Thymus (tissue), 14 donors: ENCODE results near the gene COA5. TPM values are rescaled to one million over a fixed set of nuclear protein-coding genes. Genes with fewer than 3 reads are reported as not detected.
A peak's percentile ranks its signal among the peaks of the same experiment; 100 is the strongest.

Experiments
- DNase-seq, 9 donors: peaks; one replicate each; pipeline ENCODE4 v3.0.0-alpha.2; 2013; ENCODE audit warnings: low spot score in 9 of 9, low read depth in 6 of 9, missing footprints in 1 of 9
- H3K27ac ChIP-seq, 2 donors: one replicate each; pipeline ENCODE4 v1.5.1; 2013; ENCODE audit warnings: control low read depth in 1 of 2, low read depth in 1 of 2, low read length in 1 of 2, mild to moderate bottlenecking in 1 of 2, moderate library complexity in 1 of 2
- H3K27me3 ChIP-seq, 2 donors: one replicate each; pipeline ENCODE4 v1.5.1; 2013; ENCODE audit warnings: low read length in 1 of 2; ENCODE audit not compliant: control insufficient read depth in 2 of 2, insufficient read depth in 1 of 2
- H3K36me3 ChIP-seq, 2 donors: one replicate each; pipeline ENCODE4 v1.5.1; 2013; ENCODE audit warnings: low read length in 1 of 2, mild to moderate bottlenecking in 1 of 2, moderate library complexity in 1 of 2; ENCODE audit not compliant: control insufficient read depth in 2 of 2, insufficient read depth in 2 of 2
- H3K4me1 ChIP-seq, 2 donors: one replicate each; pipeline ENCODE4 v1.5.1; 2013; ENCODE audit warnings: low read length in 2 of 2; ENCODE audit not compliant: control insufficient read depth in 2 of 2, insufficient read depth in 2 of 2
- H3K4me3 ChIP-seq, 2 donors: one replicate each; pipeline ENCODE4 v1.5.1; 2013; ENCODE audit warnings: low read length in 2 of 2, control low read depth in 1 of 2, mild to moderate bottlenecking in 1 of 2
- H3K9me3 ChIP-seq, 2 donors: one replicate each; pipeline ENCODE4 v1.5.1; 2013; ENCODE audit warnings: low read length in 1 of 2, mild to moderate bottlenecking in 1 of 2; ENCODE audit not compliant: control insufficient read depth in 2 of 2, insufficient read depth in 1 of 2
- WGBS: extraction: QIAGEN DNeasy Blood & Tissue Kit; methylation state at CpG from one replicate; pipeline ENCODE4 v1.1.7; 2013; 5-methylcytosine and 5-hydroxymethylcytosine counted together
- long read RNA-seq, 10 donors: transcript quantifications; one replicate each; lab custom pipeline, GENCODE V29; 2026
- polyA plus RNA-seq: library from polyadenylated mRNA; stranded (reverse); fragments of 200-250 nt; gene quantifications from one replicate; pipeline ENCODE4 v1.2.3, GENCODE V29; 2013
- total RNA-seq: library from RNA; stranded (reverse); fragments of 120-200 nt; gene quantifications from one replicate; pipeline ENCODE4 v1.2.4, GENCODE V29; 2013
- donor health status: healthy.

COA5 gene, protein sequence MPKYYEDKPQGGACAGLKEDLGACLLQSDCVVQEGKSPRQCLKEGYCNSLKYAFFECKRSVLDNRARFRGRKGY
- 47.8 TPM for total RNA-seq
- 114 TPM for polyA plus RNA-seq
- long read RNA-seq, donor 1, partial matches to known transcripts, result 0 of 5 reads
- long read RNA-seq, donor 1, other reads (novel, unspliced or antisense), result 0 of 5 reads
- long read RNA-seq, donor 2, transcript COA5-201 (3 exons, 1,754 nt), result major isoform, 62 of 402 reads
- long read RNA-seq, donor 2, transcript COA5-204 (2 exons, 958 nt), result minor isoform, 6 of 402 reads
- long read RNA-seq, donor 2, partial matches to known transcripts, result 220 of 402 reads
- long read RNA-seq, donor 2, other reads (novel, unspliced or antisense), result 114 of 402 reads
- long read RNA-seq, donor 3, transcript COA5-204 (2 exons, 958 nt), result minor isoform, 27 of 104 reads
- long read RNA-seq, donor 3, transcript COA5-201 (3 exons, 1,754 nt), result major isoform, 69 of 104 reads
- long read RNA-seq, donor 3, partial matches to known transcripts, result 5 of 104 reads
- long read RNA-seq, donor 3, other reads (novel, unspliced or antisense), result 0 of 104 reads
- long read RNA-seq, donor 4, transcript COA5-204 (2 exons, 958 nt), result minor isoform, 8 of 27 reads
- long read RNA-seq, donor 4, transcript COA5-201 (3 exons, 1,754 nt), result major isoform, 19 of 27 reads
- long read RNA-seq, donor 4, partial matches to known transcripts, result 0 of 27 reads
- long read RNA-seq, donor 4, other reads (novel, unspliced or antisense), result 0 of 27 reads
- long read RNA-seq, donor 5, transcript COA5-204 (2 exons, 958 nt), result minor isoform, 12 of 103 reads
- long read RNA-seq, donor 5, transcript COA5-201 (3 exons, 1,754 nt), result major isoform, 90 of 103 reads
- long read RNA-seq, donor 5, partial matches to known transcripts, result 0 of 103 reads
- long read RNA-seq, donor 5, other reads (novel, unspliced or antisense), result 0 of 103 reads
- long read RNA-seq, donor 6, transcript COA5-201 (3 exons, 1,754 nt), result major isoform, 38 of 91 reads
- long read RNA-seq, donor 6, partial matches to known transcripts, result 19 of 91 reads
- long read RNA-seq, donor 6, other reads (novel, unspliced or antisense), result 30 of 91 reads
- long read RNA-seq, donor 7, transcript COA5-201 (3 exons, 1,754 nt), result major isoform, 22 of 86 reads
- long read RNA-seq, donor 7, partial matches to known transcripts, result 21 of 86 reads
- long read RNA-seq, donor 7, other reads (novel, unspliced or antisense), result 40 of 86 reads
- long read RNA-seq, donor 8, transcript COA5-201 (3 exons, 1,754 nt), result major isoform, 15 of 16 reads
- long read RNA-seq, donor 8, partial matches to known transcripts, result 0 of 16 reads
- long read RNA-seq, donor 8, other reads (novel, unspliced or antisense), result 0 of 16 reads
- long read RNA-seq, donor 9, transcript COA5-204 (2 exons, 958 nt), result minor isoform, 5 of 41 reads
- long read RNA-seq, donor 9, transcript COA5-201 (3 exons, 1,754 nt), result major isoform, 35 of 41 reads
- long read RNA-seq, donor 9, partial matches to known transcripts, result 0 of 41 reads
- long read RNA-seq, donor 9, other reads (novel, unspliced or antisense), result 0 of 41 reads
- long read RNA-seq, donor 10, transcript COA5-201 (3 exons, 1,754 nt), result major isoform, 34 of 37 reads
- long read RNA-seq, donor 10, partial matches to known transcripts, result 0 of 37 reads
- long read RNA-seq, donor 10, other reads (novel, unspliced or antisense), result 0 of 37 reads

- Histone ChIP-seq H3K4me3 (peak within 1 kb of the TSS; percentile 98 to 99), H3K9me3 (no peaks in the 10 kb centered on the region), H3K27me3 (no peaks in the 10 kb centered on the region), H3K4me1 (peaks cover 24 to 28% of the 10 kb centered on the region in 2 donors), H3K36me3 (peaks cover 5 to 48% of the 10 kb centered on the region in 2 donors), H3K27ac (peak within 1 kb of the TSS; percentile 91 to 98)
- WGBS, result under 1% methylated on average over 93 of the region's 93 CpGs
- DNase-seq, result peak in 8 of 9 donors; percentile 65 to 93 (median 83)
Observed at GRCh38 chr2:98608116-98608961, at the start of gene COA5, which contains the start of gene UNC50. Gene COA5, minus strand, starts transcription at chr2:98608512. Its CDS starts 107 bp downstream, at chr2:98608405. Gene UNC50, plus strand, starts transcription at chr2:98608589. Its CDS starts 1,171 bp downstream, at chr2:98609760.

DNA sequence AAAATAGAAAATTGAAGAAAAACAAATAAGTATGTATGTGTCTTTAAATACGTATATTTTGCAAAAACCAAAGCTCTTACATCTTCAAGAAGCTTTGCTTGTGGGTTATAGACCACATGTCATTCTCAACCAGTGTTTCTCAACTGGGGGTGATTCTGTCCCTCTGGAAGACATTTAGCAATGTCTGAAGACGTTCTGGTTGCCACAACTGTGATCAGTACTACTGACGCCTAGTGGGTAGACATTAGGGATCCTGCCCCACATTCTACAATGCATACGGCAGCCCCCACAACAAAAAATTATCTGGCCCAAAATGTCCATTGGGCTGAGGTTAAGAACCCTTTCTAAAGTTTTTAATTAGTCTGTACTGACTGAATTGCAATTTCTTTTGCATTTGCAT is 48.5 kb upstream of the COA5 start:
- peaks cover 0 to 23% of the 10 kb centered on the region in 2 donors for H3K36me3 ChIP-seq
- H3K4me3 ChIP-seq, result no peak overlapping the region
- no peaks in the 10 kb centered on the region for H3K27me3 ChIP-seq
- peak overlapping the region; percentile 60 to 76 for H3K27ac ChIP-seq
- peaks cover 13 to 19% of the 10 kb centered on the region in 2 donors for H3K4me1 ChIP-seq
- 58% methylated on average over 4 of the region's 4 CpGs for WGBS
- no peaks in the 10 kb centered on the region for H3K9me3 ChIP-seq
- DNase-seq, result peak in 3 of 9 donors; percentile 35 to 76 (median 48)

DNA sequence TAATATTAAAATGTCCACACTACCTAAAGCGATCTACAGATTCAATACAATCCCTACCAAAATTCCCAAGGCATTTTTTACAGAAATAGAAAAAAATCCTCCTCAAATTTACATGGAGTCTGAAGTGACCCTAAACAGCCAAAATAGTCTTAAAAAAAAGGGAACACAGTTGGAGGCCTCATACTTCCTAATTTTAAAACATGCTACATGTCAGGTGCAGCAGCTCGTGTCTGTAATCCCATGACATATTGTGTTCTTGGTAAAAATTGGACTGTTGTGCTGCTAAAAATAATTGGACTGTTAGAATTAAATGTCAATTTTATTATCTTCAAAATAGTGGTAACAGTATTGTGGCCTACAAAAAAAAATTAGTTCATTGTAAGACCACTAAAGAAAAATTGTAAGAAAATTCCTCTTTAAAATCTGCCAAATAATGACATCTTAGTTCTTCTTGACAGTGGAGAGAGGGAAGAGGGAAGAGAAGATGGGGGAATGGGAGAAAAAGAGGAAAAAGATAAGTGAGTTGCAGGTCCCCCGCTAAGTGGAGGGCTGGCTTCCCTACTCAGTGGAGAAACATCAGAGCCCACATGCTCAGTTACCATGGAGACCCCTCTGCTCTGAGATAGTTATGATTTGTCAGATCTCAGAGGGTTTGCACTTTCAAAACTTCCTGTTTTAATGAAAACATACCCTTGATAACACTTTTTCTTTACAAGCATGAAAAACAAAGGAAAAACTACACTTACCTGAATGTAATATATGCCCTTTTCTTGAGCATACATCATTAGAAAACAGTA is 46.6 kb upstream of the COA5 start:
- WGBS, result 54% methylated on average over 3 of the region's 3 CpGs
- peak in 7 of 9 donors; percentile 46 to 87 (median 70) for DNase-seq
- H3K4me3 ChIP-seq, result no peak overlapping the region
- peak overlapping the region; percentile 61 to 76 for H3K27ac ChIP-seq
- H3K4me1 ChIP-seq, result peaks cover 13 to 18% of the 10 kb centered on the region in 2 donors
- H3K9me3 ChIP-seq, result peaks cover 0 to 5% of the 10 kb centered on the region in 2 donors
- no peaks in the 10 kb centered on the region for H3K27me3 ChIP-seq
- H3K36me3 ChIP-seq, result peaks cover 0 to 13% of the 10 kb centered on the region in 2 donors

DNA sequence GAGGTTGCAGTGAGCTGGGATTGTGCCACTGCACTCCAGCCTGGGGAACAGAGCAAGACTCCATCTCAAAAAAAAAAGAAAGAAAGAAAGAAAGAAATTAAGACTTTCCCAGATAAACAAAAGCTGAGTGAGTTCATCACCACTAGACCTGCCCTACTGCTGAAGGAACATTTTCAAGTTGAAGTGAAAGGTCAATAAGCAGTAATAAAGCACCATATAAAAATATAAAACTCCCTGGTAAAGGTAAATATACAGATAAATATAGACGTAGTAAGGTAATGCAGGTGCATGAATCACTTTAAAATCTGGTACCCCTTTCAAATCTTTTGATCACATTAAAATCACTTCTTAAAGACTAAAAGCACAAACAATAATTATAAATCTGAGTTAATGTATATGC is 42.7 kb upstream of the COA5 start:
- no peaks in the 10 kb centered on the region for H3K27me3 ChIP-seq
- H3K4me3 ChIP-seq, result no peak overlapping the region
- H3K9me3 ChIP-seq, result peaks cover 0 to 5% of the 10 kb centered on the region in 2 donors
- peaks cover 2 to 18% of the 10 kb centered on the region in 2 donors for H3K4me1 ChIP-seq
- 95% methylated on average over 1 of the region's 1 CpG for WGBS
- no peak overlapping the region for H3K27ac ChIP-seq
- DNase-seq, result no peak
- peaks cover 12 to 24% of the 10 kb centered on the region in 2 donors for H3K36me3 ChIP-seq

DNA sequence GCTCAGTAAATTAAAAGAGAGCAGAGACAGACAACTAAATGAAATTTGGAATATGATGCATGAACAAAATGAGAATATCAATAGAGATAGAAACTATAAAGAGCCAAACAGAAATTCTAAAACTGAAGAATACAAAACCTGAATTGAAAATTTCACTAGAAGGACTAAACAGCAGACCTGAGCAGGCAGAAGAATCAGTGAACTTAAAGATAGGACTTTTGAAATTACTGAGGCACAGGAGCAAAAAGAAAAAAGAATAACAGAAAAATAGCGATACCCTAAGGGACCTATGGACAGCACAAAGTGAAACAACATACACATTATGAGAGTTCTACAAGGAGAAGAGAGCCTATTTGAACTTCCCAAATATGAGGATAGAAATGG is 41.7 kb upstream of the COA5 start:
- peaks cover 0 to 5% of the 10 kb centered on the region in 2 donors for H3K9me3 ChIP-seq
- H3K27ac ChIP-seq, result no peak overlapping the region
- H3K4me3 ChIP-seq, result no peak overlapping the region
- no peaks in the 10 kb centered on the region for H3K27me3 ChIP-seq
- H3K4me1 ChIP-seq, result peaks cover under 1 to 16% of the 10 kb centered on the region in 2 donors
- no peak for DNase-seq
- 98% methylated on average over 1 of the region's 1 CpG for WGBS
- peaks cover 12 to 28% of the 10 kb centered on the region in 2 donors for H3K36me3 ChIP-seq

- peak; percentile 68 to 96 (median 90) for DNase-seq
- Histone ChIP-seq H3K27me3 (no peaks in the 10 kb centered on the region), H3K4me3 (no peak overlapping the region), H3K36me3 (peaks cover 12 to 33% of the 10 kb centered on the region in 2 donors), H3K27ac (peak overlapping the region; percentile 46 to 77), H3K4me1 (peaks cover 0 to 13% of the 10 kb centered on the region in 2 donors), H3K9me3 (peaks cover 0 to 5% of the 10 kb centered on the region in 2 donors)
- WGBS, result 27% methylated on average over 4 of the region's 4 CpGs
Observed at GRCh38 chr2:98649135-98649991, 41.1 kb upstream of the COA5 start.
